ENCODE results near the gene QDPR.

QDPR gene

DNA sequence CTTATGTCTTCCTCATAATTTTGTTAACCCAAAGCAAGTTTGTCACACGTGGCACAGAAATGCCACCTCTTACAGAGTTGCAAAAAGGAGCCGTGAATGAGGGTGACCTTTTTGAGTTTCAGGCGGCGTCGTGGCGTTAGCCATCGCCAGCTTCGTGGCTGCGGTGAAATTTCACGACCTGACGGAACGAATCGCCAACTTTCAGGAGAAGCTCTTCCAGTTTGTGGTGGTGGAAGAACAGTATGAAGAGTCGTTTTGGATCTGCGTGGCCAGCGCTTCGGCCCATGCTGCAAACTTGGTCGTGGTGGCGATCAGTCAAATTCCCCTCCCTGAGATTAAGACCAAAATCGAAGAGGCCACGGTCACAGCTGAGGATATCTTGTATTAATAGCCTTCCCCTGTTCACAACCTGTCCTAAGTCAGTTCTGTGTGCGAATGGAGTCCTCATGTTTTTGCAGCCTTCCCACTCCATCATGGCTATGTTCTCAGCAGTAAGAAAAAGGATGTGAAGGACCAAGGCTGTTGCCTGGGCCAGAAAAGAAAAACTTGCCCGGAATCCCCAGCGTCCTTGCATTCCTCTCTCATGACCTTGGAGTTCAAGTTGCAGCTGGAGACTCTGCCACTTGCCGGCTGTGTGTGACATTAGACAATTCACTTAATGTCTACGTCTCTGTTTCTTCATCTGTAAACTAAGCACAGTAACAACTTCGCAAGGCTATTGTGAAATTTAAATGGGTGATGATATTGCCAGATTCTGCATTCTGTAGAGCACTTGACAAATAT, 15.0 kb upstream of the QDPR start:
- no peak for DNase-seq

DNA sequence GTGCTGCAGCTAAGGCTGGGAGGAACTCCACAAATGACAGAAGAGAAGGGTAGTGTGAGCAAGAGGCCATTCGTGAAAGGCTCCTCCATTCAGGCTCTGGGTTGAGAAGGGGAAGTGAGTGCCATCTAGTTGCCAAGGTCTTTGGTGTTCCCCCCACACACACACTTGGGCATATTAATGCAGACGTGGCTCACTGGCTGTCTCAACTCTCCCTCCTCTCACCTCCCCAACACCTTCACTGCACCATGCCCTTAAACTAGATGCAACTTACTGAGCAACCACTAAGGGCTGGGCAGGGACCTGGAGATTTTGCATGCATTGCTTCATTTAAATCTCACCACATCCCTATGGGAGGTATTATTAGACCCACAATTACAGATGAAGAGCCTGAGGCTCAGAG, 11.8 kb upstream of the QDPR start:
- no peak for DNase-seq

DNA sequence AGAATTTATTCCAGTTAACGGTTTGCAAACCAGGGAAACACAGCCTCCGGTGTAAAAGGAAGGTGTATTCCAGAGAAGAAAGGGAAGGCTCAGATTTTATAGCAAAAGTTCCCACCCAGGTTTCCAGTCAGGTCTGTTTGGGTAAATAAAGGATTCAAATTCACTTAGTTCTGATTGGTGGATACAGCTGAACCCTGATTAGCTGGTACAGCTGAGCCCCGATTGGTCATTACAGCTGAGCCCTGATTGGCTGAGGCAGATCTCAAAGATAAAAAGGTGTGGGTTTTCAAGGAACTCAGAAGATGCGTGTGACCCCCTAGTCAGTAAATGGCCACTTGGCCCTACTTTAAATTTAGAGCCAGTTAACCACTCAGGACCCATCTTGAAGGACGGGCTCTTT, 9.7 kb upstream of the QDPR start:
- no peak for DNase-seq

DNA sequence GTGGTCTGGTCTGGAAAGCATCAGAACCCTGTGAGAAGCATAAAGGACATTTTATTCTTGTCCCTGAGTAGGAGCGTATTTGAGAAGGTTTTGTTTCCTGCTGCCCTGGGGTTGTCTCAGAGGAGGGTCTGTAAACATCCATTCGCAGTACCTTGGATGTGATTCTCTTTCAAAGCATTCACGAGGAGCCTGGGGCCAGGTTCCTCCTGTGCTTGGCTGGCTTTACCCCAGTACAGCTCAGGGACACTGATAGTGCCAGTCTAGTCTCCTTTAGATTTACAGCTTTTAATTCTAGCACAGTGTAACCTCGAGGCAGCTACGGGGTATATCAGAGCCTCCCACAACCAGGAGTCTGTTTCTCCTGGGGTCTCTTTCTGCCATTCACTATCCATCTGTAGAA, 5.8 kb upstream of the QDPR start:
- no peak for DNase-seq

DNA sequence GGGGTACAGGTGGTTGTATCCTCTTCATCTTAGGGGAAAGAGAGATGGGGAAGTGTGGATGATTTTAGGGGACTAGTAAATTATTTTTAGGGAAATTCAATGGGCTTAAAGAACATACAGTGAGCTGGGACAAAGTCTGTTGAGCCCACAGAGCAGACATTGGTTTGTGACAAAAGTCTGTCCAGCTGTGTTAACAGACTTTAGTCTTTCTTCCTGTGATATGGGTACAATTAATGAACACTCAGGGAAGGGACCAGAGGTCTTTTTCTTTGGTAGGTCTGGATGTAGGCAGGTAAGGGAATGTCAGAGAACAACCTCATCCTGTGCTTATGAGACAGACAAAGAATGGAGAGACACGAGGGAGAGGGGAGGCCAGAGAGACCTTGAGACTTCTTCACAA, 5.1 kb upstream of the QDPR start:
- DNase-seq, result no peak

DNA sequence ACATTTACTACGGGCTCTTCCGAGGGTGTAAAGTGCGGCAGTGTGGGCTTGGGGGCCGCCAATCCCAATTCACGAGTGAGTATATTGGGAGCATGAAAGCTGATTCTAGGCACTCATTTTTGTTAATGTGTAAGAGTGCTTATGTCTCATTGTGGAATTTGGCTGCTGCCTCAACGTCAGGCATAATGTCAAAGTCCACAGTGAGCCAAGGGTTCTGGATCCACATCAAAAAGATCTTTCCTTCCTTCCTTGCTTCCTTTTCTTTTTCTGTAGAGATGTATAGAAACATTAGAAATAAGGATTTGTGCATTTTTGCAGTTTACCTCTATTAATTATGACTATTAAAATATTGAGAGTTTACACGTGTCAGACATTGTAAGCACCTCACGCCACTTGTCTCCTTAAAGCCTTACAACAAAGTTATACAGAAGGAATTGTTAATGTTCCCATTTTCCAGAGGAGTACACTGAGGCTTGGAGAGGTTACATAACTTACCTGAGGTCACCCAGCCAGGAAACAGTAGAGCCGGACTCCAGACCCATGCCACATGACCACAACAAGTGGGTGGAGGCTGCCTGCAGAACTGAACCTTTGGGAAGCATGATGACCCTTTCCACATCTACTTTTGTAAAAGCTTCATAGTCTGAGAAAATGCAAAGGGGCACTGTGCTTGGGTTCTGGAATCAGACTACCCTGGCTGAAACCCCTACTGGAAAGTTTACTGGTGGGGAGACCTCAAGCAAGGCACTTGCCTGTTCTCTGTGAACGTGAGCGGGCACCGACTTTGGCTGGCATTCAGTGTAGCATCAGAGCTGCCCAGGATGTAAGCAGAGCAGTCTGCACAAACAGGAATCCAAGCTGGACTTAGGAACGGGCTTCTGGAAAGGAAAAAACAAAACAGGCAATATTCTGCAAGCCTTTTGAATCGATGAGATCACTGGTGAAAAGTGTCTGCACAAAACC, 3.8 kb upstream of the QDPR start:
- no peak for DNase-seq

DNA sequence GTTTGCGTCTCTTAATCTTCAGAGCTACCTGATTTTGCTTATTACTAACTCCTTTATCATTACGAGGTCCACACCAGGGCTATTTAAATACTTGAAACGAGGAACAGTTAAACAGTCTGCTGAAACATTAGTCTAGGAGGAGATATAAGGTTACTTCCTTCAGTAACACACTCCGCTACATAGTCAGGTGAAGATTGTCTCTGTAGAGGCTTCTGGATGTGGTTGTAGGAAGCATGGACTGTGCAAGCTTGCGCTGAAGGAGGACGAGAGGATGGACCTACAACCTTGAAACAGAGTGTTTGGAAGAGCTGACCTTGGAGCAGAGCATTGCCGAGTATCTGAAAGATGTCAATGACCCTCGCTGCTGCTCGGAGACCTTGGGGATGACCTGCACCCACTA, 3.0 kb upstream of the QDPR start, which contains the start of gene CLRN2:
Gene CLRN2 (plus strand): TSS at position 301 of the 400 bp plus-strand sequence. CDS start 102 bp downstream, outside the sequence.
- no peak for DNase-seq

DNA sequence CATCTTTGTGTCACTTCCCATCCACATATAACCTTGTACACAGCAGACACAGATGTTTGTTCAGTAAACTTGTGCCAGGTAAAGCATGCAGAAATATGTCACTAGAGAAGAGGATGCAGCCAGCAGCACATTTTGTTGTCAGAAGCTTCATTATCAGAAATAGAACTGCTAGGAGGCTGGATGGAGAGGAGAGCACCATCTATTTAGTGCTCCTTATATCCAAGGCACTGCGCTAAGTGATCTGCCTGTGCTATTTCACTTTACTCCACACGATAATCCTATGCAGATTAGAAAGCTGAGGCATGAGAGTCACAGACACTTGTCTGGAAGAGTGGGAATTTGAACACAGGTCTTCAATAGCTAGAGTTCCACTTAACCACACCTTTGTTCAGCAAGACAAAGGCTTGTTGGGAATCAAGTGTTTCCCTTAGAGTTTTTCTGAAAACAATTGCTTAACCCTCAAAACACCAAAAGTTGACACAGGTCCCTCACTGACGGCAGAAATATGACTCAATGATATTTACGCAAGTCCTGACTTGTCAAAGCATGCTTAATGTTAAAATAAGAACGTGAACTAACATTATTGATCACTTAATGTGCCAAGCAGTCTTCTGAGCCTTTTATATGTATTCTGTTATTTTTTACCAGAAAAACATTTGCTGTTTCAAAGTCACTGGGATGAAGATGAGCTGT, 1.2 kb upstream of the QDPR start:
- no peak for DNase-seq

DNA sequence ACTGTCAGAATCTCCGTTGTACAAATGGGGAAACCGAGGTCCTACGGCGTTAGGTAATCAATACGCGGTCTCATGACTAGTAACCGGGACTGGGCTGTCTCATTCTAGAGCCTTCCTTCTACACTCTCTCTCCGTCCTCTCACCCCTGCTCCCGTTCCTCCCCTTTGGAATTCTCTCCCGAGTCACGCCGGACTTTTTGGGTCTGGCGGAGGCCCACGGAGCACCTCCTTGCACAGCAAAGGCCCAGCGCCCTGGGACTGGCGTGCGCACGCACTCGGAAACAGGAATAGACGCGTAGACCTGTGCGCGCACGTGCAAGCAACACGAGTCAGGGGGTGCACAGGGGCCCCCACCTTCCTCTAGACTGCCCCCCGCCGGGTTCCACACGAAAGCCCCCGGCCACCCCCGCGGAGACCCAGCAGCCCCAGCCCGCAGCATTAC, 361 bp downstream of the QDPR start:
- DNase-seq, result peak; percentile 31

DNA sequence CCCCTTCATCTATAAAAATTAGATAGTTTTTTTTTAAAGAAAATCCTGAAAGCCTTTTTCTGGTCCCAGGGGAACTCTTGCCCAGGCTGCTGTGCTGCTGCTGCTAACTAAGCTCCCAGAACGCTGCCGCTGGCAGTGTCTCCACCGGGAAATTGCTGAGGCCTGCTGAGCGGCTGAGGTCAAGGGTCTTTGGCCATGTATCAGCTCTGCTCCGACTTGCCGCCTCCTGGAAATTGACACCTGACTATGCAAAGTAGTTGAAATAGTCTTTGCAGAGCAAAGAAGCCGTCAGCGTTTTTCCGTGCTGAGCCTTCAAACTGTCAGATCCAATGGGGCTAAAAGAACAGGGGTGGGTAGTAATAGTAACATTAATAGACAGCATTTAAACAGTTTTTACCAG, 839 bp downstream of the QDPR start:
- DNase-seq, result peak; percentile 16

DNA sequence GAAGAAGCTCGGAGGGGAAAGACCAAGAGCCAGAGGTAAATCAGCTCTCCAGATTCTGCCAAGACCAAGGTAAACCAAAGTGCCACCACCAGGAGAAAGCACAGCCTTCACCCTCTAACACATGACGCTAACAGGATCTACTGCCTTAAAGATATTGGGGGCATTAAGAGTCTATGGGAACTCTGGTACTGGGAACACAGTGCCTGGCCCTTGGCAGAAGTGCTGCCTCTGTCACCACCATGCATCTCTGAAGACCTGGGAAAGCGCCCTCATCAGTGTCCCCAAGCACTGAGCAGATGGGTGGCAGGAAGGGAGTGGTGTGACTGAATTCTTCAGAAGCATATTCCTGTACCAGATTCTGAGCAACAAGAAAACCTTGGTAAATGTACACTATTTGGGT, 1.3 kb downstream of the QDPR start:
- no peak for DNase-seq

DNA sequence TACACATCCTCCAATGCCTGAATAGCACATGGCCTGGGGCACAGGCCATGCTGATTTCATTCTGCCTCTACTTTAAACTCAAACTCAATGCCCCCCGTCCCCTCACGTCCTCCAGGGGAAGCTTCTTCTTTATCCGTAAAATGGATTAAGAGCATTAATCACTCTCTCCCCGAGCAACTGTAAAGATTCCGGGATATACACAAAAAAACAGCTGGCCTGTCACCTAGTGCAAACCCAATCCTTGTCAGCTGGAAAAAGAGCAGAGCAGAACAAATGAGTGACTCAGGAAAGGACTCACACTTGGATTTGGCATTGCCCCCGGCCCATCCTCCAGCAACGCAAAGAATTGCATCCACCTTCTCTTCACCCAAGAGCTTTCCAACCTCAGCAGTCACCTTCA, 7.8 kb downstream of the QDPR start:
- no peak for DNase-seq

DNA sequence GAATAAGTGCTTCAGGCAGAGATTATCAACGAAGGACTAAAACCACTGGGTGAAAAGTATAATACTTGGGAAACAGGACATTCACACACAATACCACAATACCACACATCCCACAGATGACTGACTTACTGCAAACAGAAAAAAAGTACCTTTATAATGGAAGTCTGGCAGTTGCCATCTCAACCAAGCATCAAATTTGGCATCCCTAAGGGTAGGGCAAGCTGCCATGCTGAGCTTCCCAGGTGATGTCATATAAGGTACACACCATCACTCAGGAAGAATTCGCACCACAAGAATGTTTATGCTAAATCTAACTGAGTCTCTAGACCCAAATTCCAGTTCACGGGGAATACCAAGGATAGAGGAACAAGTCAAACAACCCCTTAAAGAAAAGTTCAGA, 9.1 kb downstream of the QDPR start:
- DNase-seq, result peak; percentile 14

DNA sequence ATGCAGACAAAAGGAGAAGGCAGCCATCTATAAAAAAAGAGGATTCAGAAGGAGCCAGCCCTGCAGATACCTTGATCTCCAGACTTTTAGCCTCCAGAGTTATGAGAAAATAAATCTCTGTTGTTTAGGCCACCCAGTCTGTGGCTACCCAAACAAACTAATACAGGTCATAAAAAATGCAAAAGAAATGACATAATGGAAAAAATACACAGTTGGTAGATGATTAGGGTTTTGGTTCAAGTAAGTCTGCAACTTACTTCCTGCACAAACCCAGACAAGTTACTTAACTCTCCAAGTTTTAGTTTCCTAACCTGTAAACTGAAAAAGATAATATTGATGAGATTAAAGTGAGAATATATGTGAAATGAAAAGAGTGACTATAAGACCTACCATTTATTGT, 11.3 kb downstream of the QDPR start:
- DNase-seq, result no peak

DNA sequence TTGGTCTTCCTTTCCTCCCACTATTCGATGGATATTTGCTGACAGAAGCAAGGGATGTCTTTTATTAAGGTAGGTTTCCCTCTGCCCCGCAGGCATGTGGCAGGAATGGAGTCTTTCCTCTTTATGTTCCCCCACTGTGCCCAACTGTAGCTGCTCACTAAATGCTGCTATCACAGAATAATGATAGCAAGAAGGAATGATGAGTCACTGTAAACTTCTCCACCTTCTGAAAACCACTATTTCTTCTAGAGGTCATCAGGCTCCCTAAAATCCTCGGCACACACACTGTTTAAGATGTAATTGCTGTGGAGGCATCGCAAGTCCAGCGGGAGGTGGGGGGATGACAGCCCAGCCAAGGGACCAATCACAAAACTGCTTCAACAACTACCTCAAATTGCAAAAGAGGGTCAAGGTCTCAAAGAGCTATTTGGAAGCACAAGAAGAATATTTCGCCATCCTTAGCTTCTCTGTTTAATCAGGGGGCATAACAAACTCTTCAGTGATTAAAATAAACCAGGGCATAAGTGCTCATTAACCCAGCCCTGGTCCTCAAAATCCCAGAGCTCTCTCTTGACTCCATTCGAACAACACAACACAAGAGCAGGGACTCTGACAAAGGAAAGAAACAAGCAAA, 13.9 kb downstream of the QDPR start:
- no peak for DNase-seq

DNA sequence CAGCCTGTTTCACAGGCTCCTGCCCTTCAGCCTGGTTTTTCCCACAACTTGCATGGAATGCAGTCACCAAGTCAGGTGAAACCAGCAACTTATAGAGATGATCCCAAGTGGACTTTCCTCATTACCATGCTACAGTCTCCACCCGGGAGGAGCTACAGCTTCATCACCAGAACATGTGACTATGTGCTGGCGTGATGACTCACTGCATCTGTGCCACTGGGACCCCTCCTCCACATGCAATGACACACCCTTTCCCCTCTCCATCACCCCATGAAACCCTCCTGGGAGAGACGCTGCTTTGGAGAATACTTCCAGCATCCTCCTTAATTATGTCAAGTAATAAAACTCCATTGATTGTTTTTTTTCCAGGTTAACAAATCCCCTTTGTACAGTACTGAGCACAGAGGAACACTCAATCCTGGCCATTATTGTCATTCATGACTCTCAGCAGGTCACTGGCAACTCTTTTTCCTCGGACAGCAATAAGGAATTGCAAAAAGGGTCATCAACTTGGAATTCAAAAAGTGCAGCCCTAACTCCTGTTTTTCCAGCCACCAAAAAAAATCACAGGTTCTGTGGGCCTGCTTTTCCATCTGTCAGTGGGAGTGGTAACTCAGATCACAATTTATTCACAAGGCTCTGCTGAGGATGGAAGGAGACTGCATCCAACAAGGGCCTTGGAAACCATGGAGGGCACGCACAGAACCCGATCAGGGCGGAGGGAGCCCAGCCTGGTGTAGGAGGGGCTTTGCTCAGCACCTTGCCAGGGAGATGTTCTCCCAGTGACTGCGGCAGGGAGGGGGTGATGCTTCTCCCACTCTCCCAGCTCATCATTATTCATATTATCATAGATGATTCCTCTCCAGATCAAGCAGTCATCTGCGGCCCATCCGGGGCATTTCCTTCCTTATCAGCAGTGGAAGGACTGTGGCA, 17.4 kb downstream of the QDPR start:
- peak; percentile 69 for DNase-seq

DNA sequence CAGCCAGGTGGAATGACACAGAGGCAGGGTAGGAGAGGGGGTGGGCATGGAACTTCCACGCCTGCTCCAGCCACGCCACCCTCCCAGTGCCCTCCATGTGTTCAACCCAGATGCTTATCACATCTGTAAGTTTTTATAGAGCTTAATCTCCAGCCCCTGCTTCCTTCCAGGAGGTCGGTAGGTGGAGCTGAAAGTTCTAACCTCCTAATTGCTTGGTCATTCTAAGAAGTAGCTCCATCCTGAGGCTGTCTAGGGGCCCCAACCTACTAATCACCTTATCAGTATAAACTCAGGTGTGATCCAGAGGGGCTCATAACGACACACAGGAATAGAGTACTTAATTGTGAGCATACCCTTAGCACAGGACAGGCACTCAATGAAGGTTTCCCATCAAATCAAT, 18.3 kb downstream of the QDPR start:
- DNase-seq, result no peak

DNA sequence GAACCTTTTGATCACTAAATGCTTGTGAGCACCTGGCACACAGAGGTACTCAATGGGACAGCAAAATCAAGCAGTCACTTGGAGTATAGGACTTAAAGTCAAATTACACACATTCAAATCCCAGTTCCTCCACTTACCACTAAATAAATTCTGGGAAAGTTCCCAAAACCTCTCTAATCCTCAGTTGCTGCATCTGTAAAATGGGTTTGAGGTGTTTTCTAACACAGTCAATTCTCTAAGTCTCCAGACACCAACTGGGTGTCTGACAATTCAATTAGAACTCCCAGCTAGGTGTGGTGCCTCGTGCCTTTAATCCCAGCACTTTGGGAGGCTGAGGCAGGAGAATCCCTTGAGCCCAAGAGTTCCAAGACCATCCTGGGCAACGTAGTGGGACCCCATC, 19.0 kb downstream of the QDPR start:
- DNase-seq, result no peak

DNA sequence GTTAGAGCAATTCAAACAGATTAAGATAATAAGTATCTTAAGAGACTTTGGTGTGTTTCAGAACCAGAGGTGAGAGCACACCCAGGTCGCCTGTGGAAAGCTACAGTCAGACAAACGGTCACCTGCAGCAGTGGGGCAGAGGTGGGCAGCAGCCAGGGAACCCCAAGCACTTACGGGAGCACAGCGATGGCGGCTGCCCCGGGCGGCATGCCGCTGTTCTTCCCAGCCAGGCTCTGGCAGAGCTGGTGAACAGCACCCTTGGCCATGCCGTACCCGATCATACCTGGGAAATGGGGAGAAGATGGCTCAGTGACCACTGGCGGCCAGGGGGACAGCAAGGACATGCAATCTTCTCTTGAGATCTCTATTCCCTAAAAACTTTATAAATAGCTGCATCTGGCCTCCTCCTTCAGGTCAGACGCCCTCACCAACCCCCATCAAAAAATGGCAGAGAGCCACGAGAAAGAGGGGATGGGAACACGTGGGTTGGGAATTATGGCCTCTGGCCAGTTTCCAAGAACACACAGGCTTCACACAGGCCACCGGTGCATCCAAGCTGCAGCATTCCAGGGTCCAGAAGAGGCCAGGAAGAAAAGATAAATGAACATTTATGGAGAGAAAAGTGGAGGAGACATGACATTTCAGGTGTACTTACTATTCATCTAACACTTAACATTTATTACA, 19.7 kb downstream of the QDPR start:
- DNase-seq, result peak; percentile 12

DNA sequence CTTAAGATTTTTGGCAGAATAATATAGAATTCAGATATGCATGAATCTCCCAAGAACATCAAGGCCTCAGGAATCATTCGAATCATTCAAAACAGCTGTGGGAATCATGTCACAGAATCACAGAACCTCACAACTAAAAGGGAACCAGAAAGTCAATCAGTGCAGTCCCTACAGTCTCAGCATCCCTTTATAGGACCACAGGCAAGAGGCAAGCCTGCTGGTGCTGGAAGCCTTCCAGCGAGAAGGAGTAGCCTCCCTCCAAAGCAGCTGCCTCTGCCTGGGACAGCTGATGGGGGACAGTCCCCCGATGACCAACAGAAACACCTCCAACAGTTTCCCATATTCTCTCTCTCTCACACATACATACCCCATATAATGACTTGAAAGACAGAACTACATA, 20.7 kb downstream of the QDPR start:
- DNase-seq, result no peak

DNA sequence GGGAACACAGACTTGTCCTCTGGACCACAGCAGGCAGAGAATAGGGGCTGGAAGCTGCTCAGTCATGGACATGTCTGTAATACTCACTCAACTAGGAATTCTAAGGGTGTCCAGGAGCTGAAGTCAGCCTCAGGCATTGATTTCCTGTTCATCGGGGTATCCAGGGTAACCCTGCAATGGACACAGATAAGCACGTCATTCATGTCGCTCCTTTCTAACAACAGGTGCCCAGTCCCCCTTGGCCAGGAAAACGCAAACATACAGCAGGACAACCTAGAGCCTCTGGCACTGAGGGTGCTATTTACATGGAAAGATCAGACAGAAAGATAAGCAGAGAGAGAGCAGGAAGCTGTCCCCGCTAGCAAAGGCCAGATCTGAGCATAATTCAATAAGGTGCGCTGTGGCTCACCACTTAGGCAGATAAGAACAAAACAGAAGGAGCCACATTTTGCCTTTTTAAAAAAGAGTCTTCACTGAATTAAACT, 21.3 kb downstream of the QDPR start:
- DNase-seq, result no peak

Data from fibroblast of skin of scalp (primary cell).